Endothelial cell of umbilical vein (primary cell): ENCODE results near the gene ANO4.

Experiments used
- CTCF ChIP-seq, 2 donors: IDR thresholded peaks; 1 replicate in 1 of 2; 2 replicates in 1 of 2; pipeline ENCODE4 v1.5.1; 2011; ENCODE audit warnings: low read length in 2 of 2, mild to moderate bottlenecking in 2 of 2, moderate library complexity in 2 of 2, control low read depth in 1 of 2, inconsistent platforms in 1 of 2, low read depth in 1 of 2; ENCODE audit not compliant: insufficient read depth in 1 of 2; ENCODE audit errors: extremely low read depth in 1 of 2
- EZH2 ChIP-seq: IDR thresholded peaks from 2 replicates; pipeline ENCODE4 v1.6.1; 2012; ENCODE audit warnings: borderline replicate concordance, low read depth, mild to moderate bottlenecking, moderate library complexity, low read length, inconsistent platforms; ENCODE audit not compliant: severe bottlenecking
- FOS ChIP-seq: IDR thresholded peaks from 2 replicates; pipeline ENCODE4 v1.6.1; 2011; ENCODE audit warnings: mild to moderate bottlenecking, low read length, moderate library complexity, borderline replicate concordance; ENCODE audit not compliant: insufficient read depth
- MAX ChIP-seq: IDR thresholded peaks from 2 replicates; pipeline ENCODE4 v1.6.1; 2011; ENCODE audit not compliant: insufficient read depth, insufficient read length
- MYC ChIP-seq: IDR thresholded peaks from one replicate; pipeline ENCODE4 v1.6.1; 2011; ENCODE audit warnings: mild to moderate bottlenecking, low read depth, low read length
- POLR2A ChIP-seq: IDR thresholded peaks from 2 replicates; pipeline ENCODE4 v1.6.1; 2012; ENCODE audit warnings: low read depth, mild to moderate bottlenecking, control low read depth, low read length
- POLR2AphosphoS5 ChIP-seq: IDR thresholded peaks from 2 replicates; pipeline ENCODE4 v1.6.1; 2012; ENCODE audit warnings: low read depth, mild to moderate bottlenecking, control low read depth, low read length, moderate library complexity; ENCODE audit not compliant: insufficient read depth

GRCh38 chr12:100842156-100842555 lies 47.6 kb downstream of the ANO4 start:
- TF ChIP-seq CTCF (IDR thresholded peaks at IDR 0.05; ENCODE audit: extremely low read depth in 1 of 2, insufficient read depth in 1 of 2, low read depth in 1 of 2, low read length in 2 of 2): no peak
- TF ChIP-seq POLR2A: no peak
- no peak for TF ChIP-seq POLR2AphosphoS5
- no peak for TF ChIP-seq FOS
- TF ChIP-seq MAX: no peak
- no peak for TF ChIP-seq MYC
- no peak for TF ChIP-seq EZH2
